NCI-H524 treated with DMSO at 0.1 percent for 48 hours (cell line): ENCODE measurements around the gene LRRC17.
"Not testable (repeated sequence)": the region's sequence is repeated elsewhere in the genome, so short reads cannot be mapped to it uniquely, and the experiment has no call there.

Source experiments
- DNase-seq: peaks from one replicate; lab custom pipeline; 2025; lab: John Stamatoyannopoulos, UW

Gene LRRC17

GRCh38 chr7:102942868-102943267 is 30.1 kb downstream of the LRRC17 start:
- no peak for DNase-seq

- no peak for DNase-seq
These were observed 30.8 kb downstream of the LRRC17 start for GRCh38 chr7:102943423-102944169.

GRCh38 chr7:102944241-102944640 is 31.4 kb downstream of the LRRC17 start:
- no peak for DNase-seq

GRCh38 chr7:102951839-102952238 is 39.0 kb downstream of the LRRC17 start:
- DNase-seq, result no peak

- DNase-seq, result no peak
These were observed 40.6 kb downstream of the LRRC17 start for GRCh38 chr7:102953406-102953805.

GRCh38 chr7:102954359-102954758 is 41.6 kb downstream of the LRRC17 start:
- not testable (repeated sequence) for DNase-seq

- not testable (repeated sequence) for DNase-seq
These were observed 45.2 kb downstream of the LRRC17 start for GRCh38 chr7:102958004-102958403.

GRCh38 chr7:102961993-102962392 is 49.2 kb downstream of the LRRC17 start:
- DNase-seq, result not testable (repeated sequence)

- DNase-seq, result no peak
These were observed 53.7 kb downstream of the LRRC17 start for GRCh38 chr7:102966465-102966864.

GRCh38 chr7:102967798-102968197 is 55.0 kb downstream of the LRRC17 start:
- DNase-seq, result no peak

GRCh38 chr7:102973096-102973802 is 60.4 kb downstream of the LRRC17 start:
- DNase-seq, result no peak

GRCh38 chr7:102974366-102975236 is 61.8 kb downstream of the LRRC17 start:
- DNase-seq, result no peak

- no peak for DNase-seq
These were observed 63.1 kb downstream of the LRRC17 start for GRCh38 chr7:102975854-102976253.

- no peak for DNase-seq
These were observed 63.7 kb downstream of the LRRC17 start for GRCh38 chr7:102976493-102976892.

GRCh38 chr7:102977586-102977985 is 64.8 kb downstream of the LRRC17 start:
- DNase-seq, result not testable (repeated sequence)

GRCh38 chr7:102978284-102978683 is 65.5 kb downstream of the LRRC17 start:
- DNase-seq, result no peak

- DNase-seq, result no peak
These were observed 66.9 kb downstream of the LRRC17 start for GRCh38 chr7:102979670-102980069.

- no peak for DNase-seq
These were observed 68.7 kb downstream of the LRRC17 start for GRCh38 chr7:102981451-102981850.

GRCh38 chr7:102982235-102982634 is 69.4 kb downstream of the LRRC17 start:
- no peak for DNase-seq

GRCh38 chr7:102983602-102984001 is 70.8 kb downstream of the LRRC17 start:
- no peak for DNase-seq

GRCh38 chr7:102985176-102985783 is 72.5 kb downstream of the LRRC17 start:
- DNase-seq, result no peak

- no peak for DNase-seq
These were observed 75.3 kb downstream of the LRRC17 start for GRCh38 chr7:102988088-102988487.
